ENCODE data around the gene OR2G3.

OR2G3 gene

GRCh38 chr1:247605286-247605685, at the start of gene OR2G3:
Gene OR2G3, plus strand, starts transcription at chr1:247605586. Its CDS starts 0 bp downstream, at chr1:247605586.
- Histone ChIP-seq H3K4me1 (ENCODE audit: insufficient read depth, low read length) (no peaks in the 10 kb centered on the region), H3K9me3 (ENCODE audit: control insufficient read depth, insufficient read depth, low read length) (no peaks in the 10 kb centered on the region), H3K36me3 (ENCODE audit: insufficient read depth, low read length) (no peaks in the 10 kb centered on the region), H3K9ac (ENCODE audit: low read depth, low read length) (no peak within 1 kb of the TSS)

- no peak overlapping the region for H3K9ac ChIP-seq (ENCODE audit: low read depth, low read length)
- H3K9me3 ChIP-seq (ENCODE audit: control insufficient read depth, insufficient read depth, low read length), result no peaks in the 10 kb centered on the region
- H3K36me3 ChIP-seq (ENCODE audit: insufficient read depth, low read length), result no peaks in the 10 kb centered on the region
- no peaks in the 10 kb centered on the region for H3K4me1 ChIP-seq (ENCODE audit: insufficient read depth, low read length)
These were observed 47.3 kb upstream of the OR2G3 start for GRCh38 chr1:247557926-247558674.

GRCh38 chr1:247561711-247562110, 43.7 kb upstream of the OR2G3 start:
- no peaks in the 10 kb centered on the region for H3K36me3 ChIP-seq (ENCODE audit: insufficient read depth, low read length)
- H3K9me3 ChIP-seq (ENCODE audit: control insufficient read depth, insufficient read depth, low read length), result no peaks in the 10 kb centered on the region
- no peak overlapping the region for H3K9ac ChIP-seq (ENCODE audit: low read depth, low read length)
- no peaks in the 10 kb centered on the region for H3K4me1 ChIP-seq (ENCODE audit: insufficient read depth, low read length)

- H3K9me3 ChIP-seq (ENCODE audit: control insufficient read depth, insufficient read depth, low read length), result no peaks in the 10 kb centered on the region
- no peaks in the 10 kb centered on the region for H3K36me3 ChIP-seq (ENCODE audit: insufficient read depth, low read length)
- H3K4me1 ChIP-seq (ENCODE audit: insufficient read depth, low read length), result no peaks in the 10 kb centered on the region
- no peak overlapping the region for H3K9ac ChIP-seq (ENCODE audit: low read depth, low read length)
These were observed 43.2 kb upstream of the OR2G3 start for GRCh38 chr1:247562198-247562597.

GRCh38 chr1:247574236-247574635, 31.1 kb upstream of the OR2G3 start:
- Histone ChIP-seq H3K4me1 (ENCODE audit: insufficient read depth, low read length) (no peaks in the 10 kb centered on the region), H3K9me3 (ENCODE audit: control insufficient read depth, insufficient read depth, low read length) (no peaks in the 10 kb centered on the region; the same call in 1 of the 2 replicates), H3K9ac (ENCODE audit: low read depth, low read length) (no peak overlapping the region), H3K36me3 (ENCODE audit: insufficient read depth, low read length) (no peaks in the 10 kb centered on the region)

- Histone ChIP-seq H3K36me3 (ENCODE audit: insufficient read depth, low read length) (no peaks in the 10 kb centered on the region), H3K4me1 (ENCODE audit: insufficient read depth, low read length) (no peaks in the 10 kb centered on the region), H3K9me3 (ENCODE audit: control insufficient read depth, insufficient read depth, low read length) (no peaks in the 10 kb centered on the region; the same call in 1 of the 2 replicates), H3K9ac (ENCODE audit: low read depth, low read length) (no peak overlapping the region)
These were observed 30.7 kb upstream of the OR2G3 start for GRCh38 chr1:247574664-247575063.

GRCh38 chr1:247576514-247576913, 28.9 kb upstream of the OR2G3 start:
- Histone ChIP-seq H3K9me3 (ENCODE audit: control insufficient read depth, insufficient read depth, low read length) (no peaks in the 10 kb centered on the region), H3K4me1 (ENCODE audit: insufficient read depth, low read length) (no peaks in the 10 kb centered on the region), H3K36me3 (ENCODE audit: insufficient read depth, low read length) (no peaks in the 10 kb centered on the region), H3K9ac (ENCODE audit: low read depth, low read length) (no peak overlapping the region)

- no peaks in the 10 kb centered on the region for H3K9me3 ChIP-seq (ENCODE audit: control insufficient read depth, insufficient read depth, low read length)
- no peak overlapping the region for H3K9ac ChIP-seq (ENCODE audit: low read depth, low read length)
- H3K4me1 ChIP-seq (ENCODE audit: insufficient read depth, low read length), result no peaks in the 10 kb centered on the region
These were observed 26.4 kb upstream of the OR2G3 start for GRCh38 chr1:247578946-247579460.

GRCh38 chr1:247588060-247588459, 17.3 kb upstream of the OR2G3 start, which contains the start of gene OR2G2:
Gene OR2G2, plus strand, starts transcription at chr1:247588360. Its CDS starts 0 bp downstream, at chr1:247588360.
- no peaks in the 10 kb centered on the region for H3K4me1 ChIP-seq (ENCODE audit: insufficient read depth, low read length)
- no peak within 1 kb of the TSS for H3K9ac ChIP-seq (ENCODE audit: low read depth, low read length)
- H3K36me3 ChIP-seq (ENCODE audit: insufficient read depth, low read length), result no peaks in the 10 kb centered on the region
- H3K9me3 ChIP-seq (ENCODE audit: control insufficient read depth, insufficient read depth, low read length), result no peaks in the 10 kb centered on the region

More at GRCh38 chr1:247578946-247579460, 26.4 kb upstream of the OR2G3 start:
- H3K36me3 ChIP-seq (ENCODE audit: insufficient read depth, low read length), result no peaks in the 10 kb centered on the region

- no peaks in the 10 kb centered on the region for H3K4me1 ChIP-seq (ENCODE audit: insufficient read depth, low read length)
- H3K36me3 ChIP-seq (ENCODE audit: insufficient read depth, low read length), result no peaks in the 10 kb centered on the region
- H3K9me3 ChIP-seq (ENCODE audit: control insufficient read depth, insufficient read depth, low read length), result no peaks in the 10 kb centered on the region
- H3K9ac ChIP-seq (ENCODE audit: low read depth, low read length), result no peak overlapping the region
These were observed 8.0 kb downstream of the OR2G3 start for GRCh38 chr1:247613405-247613804.

GRCh38 chr1:247614625-247615024, 9.2 kb downstream of the OR2G3 start:
- no peaks in the 10 kb centered on the region for H3K9me3 ChIP-seq (ENCODE audit: control insufficient read depth, insufficient read depth, low read length)
- H3K4me1 ChIP-seq (ENCODE audit: insufficient read depth, low read length), result no peaks in the 10 kb centered on the region
- H3K36me3 ChIP-seq (ENCODE audit: insufficient read depth, low read length), result no peaks in the 10 kb centered on the region
- H3K9ac ChIP-seq (ENCODE audit: low read depth, low read length), result no peak overlapping the region

- Histone ChIP-seq H3K9me3 (ENCODE audit: control insufficient read depth, insufficient read depth, low read length) (no peaks in the 10 kb centered on the region), H3K9ac (ENCODE audit: low read depth, low read length) (no peak overlapping the region), H3K36me3 (ENCODE audit: insufficient read depth, low read length) (no peaks in the 10 kb centered on the region), H3K4me1 (ENCODE audit: insufficient read depth, low read length) (no peaks in the 10 kb centered on the region)
These were observed 22.6 kb downstream of the OR2G3 start for GRCh38 chr1:247627951-247628350.

GRCh38 chr1:247638011-247638410, 32.6 kb downstream of the OR2G3 start:
- no peaks in the 10 kb centered on the region for H3K9me3 ChIP-seq (ENCODE audit: control insufficient read depth, insufficient read depth, low read length)
- H3K36me3 ChIP-seq (ENCODE audit: insufficient read depth, low read length), result no peaks in the 10 kb centered on the region
- peaks cover 3% of the 10 kb centered on the region; the same call in 1 of the 2 replicates for H3K4me1 ChIP-seq (ENCODE audit: insufficient read depth, low read length)
- no peak overlapping the region for H3K9ac ChIP-seq (ENCODE audit: low read depth, low read length)

GRCh38 chr1:247638781-247639180, 33.4 kb downstream of the OR2G3 start:
- H3K9ac ChIP-seq (ENCODE audit: low read depth, low read length), result peak overlapping the region; percentile 74; the same call in 1 of the 2 replicates
- H3K36me3 ChIP-seq (ENCODE audit: insufficient read depth, low read length), result no peaks in the 10 kb centered on the region
- H3K4me1 ChIP-seq (ENCODE audit: insufficient read depth, low read length), result peaks cover 3% of the 10 kb centered on the region; the same call in 1 of the 2 replicates

GRCh38 chr1:247639381-247639981, 34.1 kb downstream of the OR2G3 start:
- peaks cover 3% of the 10 kb centered on the region; the same call in 1 of the 2 replicates for H3K4me1 ChIP-seq (ENCODE audit: insufficient read depth, low read length)
- H3K36me3 ChIP-seq (ENCODE audit: insufficient read depth, low read length), result no peaks in the 10 kb centered on the region
- H3K9me3 ChIP-seq (ENCODE audit: control insufficient read depth, insufficient read depth, low read length), result no peaks in the 10 kb centered on the region
- peak overlapping the region; percentile 74; the same call in 1 of the 2 replicates for H3K9ac ChIP-seq (ENCODE audit: low read depth, low read length)

More at GRCh38 chr1:247638781-247639180, 33.4 kb downstream of the OR2G3 start:
- no peaks in the 10 kb centered on the region for H3K9me3 ChIP-seq (ENCODE audit: control insufficient read depth, insufficient read depth, low read length)
